Measurements from ENCODE around the gene NRXN2.
A peak's percentile ranks its signal among the peaks of the same experiment; 100 is the strongest.

NRXN2 gene

DNA sequence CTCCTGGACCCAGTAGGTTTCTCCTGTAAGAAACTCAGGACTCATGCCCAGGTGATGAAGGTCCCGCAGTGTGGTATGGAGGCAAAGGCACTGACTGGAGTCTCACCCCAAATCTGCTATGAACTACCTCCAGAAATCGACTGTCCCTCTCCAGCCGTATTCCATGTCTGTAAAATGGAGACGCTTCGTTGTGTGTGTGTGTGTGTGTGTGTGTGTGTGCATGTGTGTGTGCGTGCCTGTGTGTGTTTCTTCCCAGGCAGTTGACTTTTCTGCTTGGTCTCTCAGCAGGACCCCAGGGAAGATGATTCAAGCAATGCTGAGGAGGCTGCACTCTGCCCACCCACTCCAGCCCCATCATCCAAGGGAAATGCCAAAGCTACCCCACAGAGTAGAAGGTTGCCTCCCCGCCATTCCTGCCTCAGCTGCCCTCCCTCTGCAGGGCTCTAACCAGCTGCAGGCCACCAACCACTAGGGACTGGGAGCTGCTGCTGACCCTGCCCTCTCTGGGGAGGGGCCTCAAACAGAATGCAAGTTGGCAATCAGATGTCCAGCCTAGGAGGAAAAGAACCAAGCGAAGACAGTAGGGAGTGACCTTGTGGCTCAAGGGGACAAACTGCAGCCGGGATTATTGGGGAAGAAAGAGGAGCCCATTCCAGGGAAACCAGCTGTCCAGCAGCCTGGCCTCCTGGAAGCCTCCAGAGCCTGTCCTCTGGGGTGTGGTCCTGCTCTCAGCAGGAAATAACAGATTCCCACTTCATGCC, 75.8 kb downstream of the NRXN2 start:
- no CpG with 5 or more reads among the region's 9 CpGs for WGBS, 2 donors (ENCODE audit: extremely low coverage in 2 of 2, insufficient read length in 2 of 2, insufficient replicate concordance in 1 of 2)
- Histone ChIP-seq H3K36me3 (replicated peaks in 1 of 2; ENCODE audit: control insufficient read depth in 2 of 2, insufficient read depth in 2 of 2, low read length in 2 of 2) (no peaks in the 10 kb centered on the region), H3K14ac (ENCODE audit: low read length) (no peak overlapping the region)

DNA sequence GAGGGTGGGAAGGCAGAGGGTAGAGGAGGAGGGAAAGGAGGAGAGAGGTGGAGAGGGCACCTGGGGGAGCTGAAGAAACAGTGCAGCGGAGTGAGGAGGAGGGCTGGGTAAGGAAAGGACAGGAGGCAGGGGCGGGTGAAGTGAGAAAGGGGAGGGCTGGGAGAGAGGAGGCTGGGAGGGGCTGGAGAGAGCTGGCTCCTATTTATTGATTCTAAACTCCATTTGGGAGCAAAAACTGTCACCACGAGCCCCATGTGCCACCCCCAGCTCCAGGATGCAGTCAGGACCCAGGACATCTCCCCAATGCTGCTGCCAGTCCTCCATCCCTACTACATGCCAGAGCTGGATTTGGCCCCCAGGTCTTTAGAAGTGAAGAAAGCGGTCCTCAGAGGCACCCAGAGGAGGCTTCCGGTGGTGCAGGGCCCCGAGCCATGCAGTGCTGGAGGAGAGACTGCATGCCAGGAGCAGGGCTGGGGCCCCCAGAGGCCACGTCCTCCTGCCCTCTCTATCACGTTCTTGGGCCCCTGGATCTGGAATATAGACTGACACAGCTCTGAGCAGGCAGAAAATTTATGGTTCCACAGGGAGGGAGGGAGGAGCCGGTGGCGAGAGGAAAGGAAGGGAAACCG, 78.2 kb downstream of the NRXN2 start:
- Histone ChIP-seq H3K4me1 (ENCODE audit: control insufficient read depth in 2 of 2, insufficient read depth in 1 of 2, low read depth in 1 of 2, low read length in 2 of 2) (peaks cover 13 to 26% of the 10 kb centered on the region in 2 donors), H3K36me3 (replicated peaks in 1 of 2; ENCODE audit: control insufficient read depth in 2 of 2, insufficient read depth in 2 of 2, low read length in 2 of 2) (no peaks in the 10 kb centered on the region), H4K8ac (ENCODE audit: low read depth, low read length) (no peak overlapping the region), H2BK12ac (ENCODE audit: low read length) (no peak overlapping the region), H3K9me3 (replicated peaks in 1 of 2; ENCODE audit: control insufficient read depth in 2 of 2, insufficient read depth in 1 of 2, low read depth in 1 of 2, low read length in 2 of 2) (peaks cover 2 to 3% of the 10 kb centered on the region in 2 donors), H3K23ac (ENCODE audit: low read depth, low read length, poor library complexity) (peak overlapping the region; percentile 17), H3K18ac (ENCODE audit: low read length) (peak overlapping the region; percentile 78), H2BK15ac (ENCODE audit: low read length) (peak overlapping the region; percentile 78), H3K79me1 (ENCODE audit: low read depth, low read length) (peaks cover 7% of the 10 kb centered on the region), H3K27ac (replicated peaks; ENCODE audit: low read length) (no peak overlapping the region), H3K4ac (ENCODE audit: low read length) (no peak overlapping the region), H3K14ac (ENCODE audit: low read length) (no peak overlapping the region), H3K9ac (ENCODE audit: low read depth, low read length, poor library complexity) (peak overlapping the region; percentile 38), H2BK5ac (ENCODE audit: low read length) (no peak overlapping the region), H2BK120ac (ENCODE audit: low read depth, low read length) (peak overlapping the region; percentile 2), H2AK5ac (ENCODE audit: low read depth, low read length) (peak overlapping the region; percentile 90), H2AFZ (ENCODE audit: low read length) (no peak overlapping the region), H4K91ac (ENCODE audit: low read depth, low read length, poor library complexity) (peak overlapping the region; percentile 5), H3K4me2 (ENCODE audit: insufficient read depth, low read length, poor library complexity, severe bottlenecking) (peak overlapping the region; percentile 68), H3K27me3 (ENCODE audit: control insufficient read depth in 3 of 3, insufficient read depth in 3 of 3, low read depth in 1 of 3, low read length in 3 of 3) (peaks cover 8 to 54% (median 31%) of the 10 kb centered on the region in 3 experiments), H3K4me3 (ENCODE audit: low read length in 2 of 2) (peak overlapping the region in 1 of 2 donors; percentile 64)
- no peak for DNase-seq (ENCODE audit: low spot score)
- no CpG with 5 or more reads among the region's 11 CpGs for WGBS, 2 donors (ENCODE audit: extremely low coverage in 2 of 2, insufficient read length in 2 of 2, insufficient replicate concordance in 1 of 2)

More for the DNA sequence above, 75.8 kb downstream of the NRXN2 start:
- Histone ChIP-seq H3K9ac (ENCODE audit: low read depth, low read length, poor library complexity) (no peak overlapping the region), H2BK12ac (ENCODE audit: low read length) (no peak overlapping the region), H3K4me2 (ENCODE audit: insufficient read depth, low read length, poor library complexity, severe bottlenecking) (no peak overlapping the region), H3K27me3 (ENCODE audit: control insufficient read depth in 3 of 3, insufficient read depth in 3 of 3, low read depth in 1 of 3, low read length in 3 of 3) (peaks cover 4 to 32% (median 11%) of the 10 kb centered on the region in 3 experiments), H3K4me1 (ENCODE audit: control insufficient read depth in 2 of 2, insufficient read depth in 1 of 2, low read depth in 1 of 2, low read length in 2 of 2) (peaks cover 13 to 16% of the 10 kb centered on the region in 2 donors), H3K9me3 (replicated peaks in 1 of 2; ENCODE audit: control insufficient read depth in 2 of 2, insufficient read depth in 1 of 2, low read depth in 1 of 2, low read length in 2 of 2) (no peaks in the 10 kb centered on the region), H4K91ac (ENCODE audit: low read depth, low read length, poor library complexity) (no peak overlapping the region), H2BK15ac (ENCODE audit: low read length) (no peak overlapping the region), H3K23ac (ENCODE audit: low read depth, low read length, poor library complexity) (no peak overlapping the region), H2AK5ac (ENCODE audit: low read depth, low read length) (no peak overlapping the region), H3K4me3 (ENCODE audit: low read length in 2 of 2) (no peak overlapping the region), H3K18ac (ENCODE audit: low read length) (no peak overlapping the region), H3K27ac (replicated peaks; ENCODE audit: low read length) (no peak overlapping the region), H2BK120ac (ENCODE audit: low read depth, low read length) (no peak overlapping the region), H3K79me1 (ENCODE audit: low read depth, low read length) (peaks cover 3% of the 10 kb centered on the region), H3K4ac (ENCODE audit: low read length) (no peak overlapping the region), H4K8ac (ENCODE audit: low read depth, low read length) (no peak overlapping the region), H2BK5ac (ENCODE audit: low read length) (no peak overlapping the region), H2AFZ (ENCODE audit: low read length) (no peak overlapping the region)
- DNase-seq (ENCODE audit: low spot score) = no peak

DNA sequence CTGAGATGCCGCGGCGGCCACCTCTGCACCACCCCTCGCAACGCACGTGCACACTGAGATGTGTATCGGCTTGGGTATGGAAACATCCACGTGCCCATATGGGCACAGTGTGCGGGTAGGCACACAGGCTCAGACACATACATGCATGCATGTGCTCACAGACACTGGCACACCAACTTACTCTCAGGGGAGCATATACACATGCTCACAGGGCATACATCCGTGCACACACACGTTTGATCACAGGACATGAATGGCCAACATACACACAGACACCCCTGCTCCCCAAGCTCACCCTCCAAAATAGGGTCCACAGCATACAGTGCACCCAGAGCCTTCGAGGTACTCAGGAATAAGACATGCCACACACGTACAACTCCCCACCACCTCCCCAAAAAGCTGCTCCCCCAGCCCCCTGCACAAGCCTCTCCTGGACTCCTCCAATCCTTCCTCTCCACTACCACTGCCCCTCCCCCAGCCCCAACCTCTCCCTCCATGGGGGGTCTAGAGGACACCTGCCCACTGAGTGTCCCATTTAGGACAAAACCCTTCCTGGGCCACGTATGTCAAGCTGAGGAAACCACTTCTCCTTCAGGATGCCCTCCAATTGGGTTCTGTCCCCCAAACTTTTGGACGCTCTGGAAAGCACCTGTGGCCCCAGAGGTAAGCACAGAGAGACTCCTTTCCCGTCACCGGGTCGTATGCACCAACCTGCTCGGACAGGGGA, 78.9 kb downstream of the NRXN2 start:
- Histone ChIP-seq H3K27ac (replicated peaks; ENCODE audit: low read length) (no peak overlapping the region), H3K4me2 (ENCODE audit: insufficient read depth, low read length, poor library complexity, severe bottlenecking) (peak overlapping the region; percentile 68), H3K18ac (ENCODE audit: low read length) (peak overlapping the region; percentile 89), H2BK5ac (ENCODE audit: low read length) (no peak overlapping the region), H3K36me3 (replicated peaks in 1 of 2; ENCODE audit: control insufficient read depth in 2 of 2, insufficient read depth in 2 of 2, low read length in 2 of 2) (no peaks in the 10 kb centered on the region), H2BK12ac (ENCODE audit: low read length) (peak overlapping the region; percentile 82), H3K27me3 (ENCODE audit: control insufficient read depth in 3 of 3, insufficient read depth in 3 of 3, low read depth in 1 of 3, low read length in 3 of 3) (peaks cover 8 to 54% (median 37%) of the 10 kb centered on the region in 3 experiments), H3K9ac (ENCODE audit: low read depth, low read length, poor library complexity) (peak overlapping the region; percentile 88), H2BK15ac (ENCODE audit: low read length) (peak overlapping the region; percentile 78), H4K8ac (ENCODE audit: low read depth, low read length) (peak overlapping the region; percentile 83), H3K4me3 (ENCODE audit: low read length in 2 of 2) (peak overlapping the region; percentile 48 to 77), H3K4me1 (ENCODE audit: control insufficient read depth in 2 of 2, insufficient read depth in 1 of 2, low read depth in 1 of 2, low read length in 2 of 2) (peaks cover 13 to 25% of the 10 kb centered on the region in 2 donors), H3K4ac (ENCODE audit: low read length) (no peak overlapping the region), H2AK5ac (ENCODE audit: low read depth, low read length) (peak overlapping the region; percentile 90), H4K91ac (ENCODE audit: low read depth, low read length, poor library complexity) (peak overlapping the region; percentile 5), H3K9me3 (replicated peaks in 1 of 2; ENCODE audit: control insufficient read depth in 2 of 2, insufficient read depth in 1 of 2, low read depth in 1 of 2, low read length in 2 of 2) (peaks cover 2 to 3% of the 10 kb centered on the region in 2 donors), H3K79me1 (ENCODE audit: low read depth, low read length) (peaks cover 7% of the 10 kb centered on the region), H3K14ac (ENCODE audit: low read length) (no peak overlapping the region), H2BK120ac (ENCODE audit: low read depth, low read length) (peak overlapping the region; percentile 2), H3K23ac (ENCODE audit: low read depth, low read length, poor library complexity) (peak overlapping the region; percentile 26), H2AFZ (ENCODE audit: low read length) (peak overlapping the region; percentile 82)
- WGBS, 2 donors (ENCODE audit: extremely low coverage in 2 of 2, insufficient read length in 2 of 2, insufficient replicate concordance in 1 of 2) = no CpG with 5 or more reads among the region's 19 CpGs
- no peak for DNase-seq (ENCODE audit: low spot score)

All from neuronal stem cell (in vitro differentiated cells).